Measurements from ENCODE around the gene RNPS1.
A peak's percentile ranks its signal among the peaks of the same experiment; 100 is the strongest.

RNPS1 gene, protein sequence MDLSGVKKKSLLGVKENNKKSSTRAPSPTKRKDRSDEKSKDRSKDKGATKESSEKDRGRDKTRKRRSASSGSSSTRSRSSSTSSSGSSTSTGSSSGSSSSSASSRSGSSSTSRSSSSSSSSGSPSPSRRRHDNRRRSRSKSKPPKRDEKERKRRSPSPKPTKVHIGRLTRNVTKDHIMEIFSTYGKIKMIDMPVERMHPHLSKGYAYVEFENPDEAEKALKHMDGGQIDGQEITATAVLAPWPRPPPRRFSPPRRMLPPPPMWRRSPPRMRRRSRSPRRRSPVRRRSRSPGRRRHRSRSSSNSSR

DNA sequence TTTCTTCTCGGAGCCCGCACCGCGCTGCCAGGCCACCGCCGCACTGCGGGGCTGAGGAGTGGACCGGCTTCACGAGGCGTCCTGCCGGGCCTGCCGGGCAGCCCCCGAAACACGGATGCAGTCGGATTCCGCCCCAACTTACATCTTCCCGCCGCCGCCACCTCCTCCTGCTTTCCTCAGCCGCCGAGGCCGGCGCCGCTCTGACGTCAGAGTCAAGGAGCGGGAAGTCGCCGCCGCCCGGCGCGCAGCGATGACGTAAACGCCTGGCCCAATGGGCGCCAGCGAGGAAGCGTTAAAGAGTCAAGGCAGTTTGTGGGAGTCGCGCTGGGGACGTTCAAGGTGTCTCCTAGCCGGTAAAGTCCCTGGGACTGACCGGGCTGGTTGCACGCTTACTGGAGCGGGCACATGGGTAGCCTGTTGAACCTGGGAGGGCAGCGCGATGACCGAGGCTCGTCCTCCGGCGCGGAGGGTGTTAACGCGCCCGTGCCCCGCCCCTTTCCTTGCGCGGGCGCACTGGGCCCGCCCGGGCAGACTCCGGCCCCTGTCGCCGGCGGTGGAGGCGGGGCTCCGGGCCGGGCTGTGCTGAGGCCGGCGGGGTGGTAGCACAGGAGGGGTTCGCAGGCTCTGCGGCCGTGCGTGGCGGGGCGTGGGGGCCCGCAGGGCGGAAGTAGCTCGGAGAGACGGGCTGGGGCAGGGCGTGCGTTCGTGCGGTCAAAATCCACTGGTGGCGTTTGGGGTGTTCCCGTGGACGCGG lies at the start of gene RNPS1:
Gene RNPS1 (minus strand): TSS at position 214 of the 754 bp plus-strand sequence. CDS start 3,483 bp downstream, outside the sequence.
- peak; percentile 100 for DNase-seq (ENCODE audit: low spot score)

DNA sequence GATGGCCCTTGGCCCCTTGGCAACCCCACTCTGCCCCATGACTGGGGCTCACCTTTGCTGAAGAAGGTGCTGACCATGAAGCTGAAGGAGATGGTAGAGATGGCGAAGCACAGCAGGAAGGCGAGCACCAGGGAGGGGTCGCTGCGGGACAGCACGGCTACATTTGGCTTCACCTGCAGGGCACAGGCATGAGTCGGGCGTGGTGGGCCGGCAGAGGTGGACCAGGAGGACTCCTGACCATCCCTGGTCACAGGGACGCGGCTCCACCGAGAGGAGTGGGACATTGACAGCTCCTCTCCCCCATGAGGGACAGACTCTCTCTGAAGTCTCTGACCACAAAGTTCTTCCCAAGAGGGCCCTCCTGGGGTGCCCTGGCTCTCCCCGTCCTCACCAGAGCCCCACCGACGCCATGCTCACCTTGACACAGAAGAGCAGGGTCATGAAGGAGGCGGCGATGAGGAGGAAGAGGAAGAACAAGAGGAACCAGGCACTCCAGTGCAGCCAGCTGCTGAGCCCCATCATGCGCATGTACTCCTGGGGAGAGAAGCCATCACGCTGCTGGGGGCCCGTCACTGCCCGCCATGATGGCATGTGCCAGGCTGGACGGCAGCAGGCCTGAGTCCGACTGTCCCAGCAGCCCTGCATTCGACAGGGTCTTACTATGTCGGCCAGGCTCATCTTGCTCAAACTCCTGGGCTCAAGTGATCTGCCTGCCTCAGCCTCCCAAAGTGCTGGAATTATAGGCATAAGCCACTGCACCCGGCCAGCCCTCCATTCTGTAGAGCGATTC lies 49.5 kb upstream of the RNPS1 start:
- no peak for DNase-seq (ENCODE audit: low spot score)

DNA sequence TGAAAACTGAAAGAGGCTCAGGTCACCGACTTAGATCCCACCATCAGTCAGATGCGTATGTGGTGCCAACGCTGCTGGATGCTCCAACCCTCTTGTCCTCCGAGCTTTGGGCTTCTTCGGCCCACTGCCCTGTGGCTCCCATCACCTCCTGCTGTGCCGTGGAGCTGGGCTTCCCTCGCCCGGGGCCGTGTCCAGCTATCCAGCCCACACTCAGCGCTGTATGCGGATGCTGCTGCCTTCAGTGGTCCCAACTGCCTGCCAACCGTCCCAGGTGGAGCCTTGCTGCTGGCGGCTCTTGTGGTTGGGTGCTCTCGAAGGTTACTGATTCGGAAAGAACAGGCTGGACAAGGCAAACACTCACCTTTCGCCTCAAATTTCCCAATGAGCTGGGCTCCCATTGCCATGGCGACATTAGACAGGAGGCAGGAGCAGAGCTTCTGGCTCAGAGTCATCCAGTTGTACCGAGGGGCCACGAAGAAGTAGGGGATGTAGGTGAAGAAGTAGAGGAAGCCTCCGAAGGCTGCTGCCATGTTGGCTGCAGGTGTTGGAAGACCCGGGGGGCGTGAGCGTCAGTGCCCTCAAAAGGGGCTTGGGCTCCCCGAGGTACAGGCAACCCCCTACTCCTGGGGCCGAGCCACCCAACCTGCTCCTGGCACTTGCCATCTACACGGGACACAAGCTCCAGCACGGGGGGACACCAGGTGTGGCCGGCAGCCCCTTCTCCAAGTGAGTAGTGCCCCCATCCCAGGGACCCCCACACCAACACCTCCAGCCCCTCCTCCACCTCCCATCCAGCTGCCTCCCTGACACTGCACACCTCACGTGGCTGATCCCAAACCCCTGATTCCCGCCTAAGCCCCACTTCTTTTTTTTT lies 40.4 kb upstream of the RNPS1 start:
- DNase-seq (ENCODE audit: low spot score) = no peak

DNA sequence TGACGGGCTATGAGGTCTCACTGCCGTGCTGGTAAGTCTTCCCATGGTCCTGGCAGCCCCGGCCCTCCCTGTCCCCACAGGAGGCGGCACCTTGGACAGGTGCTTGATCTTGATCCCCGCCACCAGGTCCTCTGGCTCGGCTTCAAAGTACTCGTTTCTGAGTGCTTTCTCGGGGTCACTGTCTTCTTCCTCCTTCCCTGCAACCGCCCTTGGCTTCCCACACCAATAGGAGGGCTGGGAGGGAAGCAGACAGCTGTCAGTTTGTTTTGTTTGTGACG lies 31.9 kb upstream of the RNPS1 start:
- DNase-seq (ENCODE audit: low spot score) = no peak

DNA sequence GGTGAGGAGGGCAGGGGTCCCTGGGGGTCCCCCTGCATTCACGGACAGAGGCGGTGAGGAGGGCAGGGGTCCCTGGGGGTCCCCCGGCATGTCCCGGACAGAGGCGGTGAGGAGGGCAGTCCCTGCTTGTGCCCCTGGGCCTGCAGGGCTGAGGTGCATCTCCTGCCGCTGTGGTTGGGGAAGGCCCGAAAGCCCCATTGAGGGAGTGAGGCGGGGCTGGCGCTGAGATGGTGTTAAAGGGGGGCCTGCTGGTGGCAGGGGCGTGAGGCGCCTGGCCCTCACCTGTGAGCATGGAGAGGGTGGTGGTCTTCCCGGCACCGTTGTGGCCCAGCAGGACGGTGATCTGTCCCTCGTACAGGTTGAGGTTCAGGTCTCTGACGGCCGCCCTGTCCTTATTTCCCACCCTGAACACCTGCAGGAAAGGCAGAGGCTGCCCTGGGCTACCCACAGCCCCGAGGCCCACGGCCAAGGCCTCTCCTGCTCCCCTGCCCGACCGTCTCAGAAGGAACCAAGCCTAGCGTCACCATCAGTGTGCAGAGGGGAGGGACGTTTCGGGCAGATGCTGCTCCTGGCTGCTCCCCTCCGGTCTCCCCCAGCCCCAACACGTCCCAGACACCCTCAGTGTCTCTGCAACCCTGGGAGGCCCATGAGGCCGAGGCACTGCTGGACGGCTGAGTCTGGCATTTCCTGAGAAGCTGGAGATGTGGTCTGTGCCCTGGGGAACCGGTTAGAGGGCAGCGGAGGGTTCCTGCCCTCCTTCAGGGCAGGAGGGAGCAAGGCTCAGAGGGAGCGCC lies 31.4 kb upstream of the RNPS1 start:
- DNase-seq (ENCODE audit: low spot score) = no peak

DNA sequence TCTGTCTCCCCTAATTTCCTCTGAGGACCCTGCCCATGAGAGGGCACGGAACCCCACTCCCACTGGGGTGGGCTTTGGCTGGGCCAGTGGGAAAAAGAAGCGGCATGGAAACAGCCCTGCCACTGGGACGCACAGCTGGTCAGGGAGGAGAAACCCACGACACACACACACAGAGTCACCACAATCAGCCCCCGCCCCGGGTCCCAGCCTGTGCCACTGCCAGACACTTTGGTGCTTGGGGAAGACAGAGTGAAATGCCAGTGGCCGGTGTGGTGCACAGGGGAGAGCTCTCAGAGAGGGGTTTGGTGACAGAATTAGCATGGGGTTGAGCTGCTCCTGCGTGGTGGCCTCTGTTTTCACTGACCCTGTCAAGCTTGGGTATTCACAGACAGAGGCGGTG lies 30.7 kb upstream of the RNPS1 start:
- DNase-seq (ENCODE audit: low spot score) = no peak

DNA sequence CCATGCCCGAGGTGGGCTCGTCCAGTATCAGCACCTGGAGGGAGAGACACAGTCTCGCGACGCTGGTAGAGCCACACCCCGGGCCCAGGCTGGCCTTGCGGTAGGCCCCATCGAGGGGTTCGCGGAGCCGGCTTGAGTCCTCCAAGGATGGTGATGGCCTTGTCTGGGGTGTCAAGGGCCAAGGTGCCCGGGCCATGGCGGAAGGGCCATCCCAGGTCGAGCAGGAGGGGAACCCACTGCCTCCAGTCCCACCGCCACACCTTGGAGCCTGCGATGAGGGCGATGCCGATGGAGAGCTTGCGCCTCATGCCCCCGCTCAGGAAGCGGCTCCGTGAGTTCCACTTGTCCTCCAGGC lies 29.6 kb upstream of the RNPS1 start:
- DNase-seq (ENCODE audit: low spot score) = no peak

DNA sequence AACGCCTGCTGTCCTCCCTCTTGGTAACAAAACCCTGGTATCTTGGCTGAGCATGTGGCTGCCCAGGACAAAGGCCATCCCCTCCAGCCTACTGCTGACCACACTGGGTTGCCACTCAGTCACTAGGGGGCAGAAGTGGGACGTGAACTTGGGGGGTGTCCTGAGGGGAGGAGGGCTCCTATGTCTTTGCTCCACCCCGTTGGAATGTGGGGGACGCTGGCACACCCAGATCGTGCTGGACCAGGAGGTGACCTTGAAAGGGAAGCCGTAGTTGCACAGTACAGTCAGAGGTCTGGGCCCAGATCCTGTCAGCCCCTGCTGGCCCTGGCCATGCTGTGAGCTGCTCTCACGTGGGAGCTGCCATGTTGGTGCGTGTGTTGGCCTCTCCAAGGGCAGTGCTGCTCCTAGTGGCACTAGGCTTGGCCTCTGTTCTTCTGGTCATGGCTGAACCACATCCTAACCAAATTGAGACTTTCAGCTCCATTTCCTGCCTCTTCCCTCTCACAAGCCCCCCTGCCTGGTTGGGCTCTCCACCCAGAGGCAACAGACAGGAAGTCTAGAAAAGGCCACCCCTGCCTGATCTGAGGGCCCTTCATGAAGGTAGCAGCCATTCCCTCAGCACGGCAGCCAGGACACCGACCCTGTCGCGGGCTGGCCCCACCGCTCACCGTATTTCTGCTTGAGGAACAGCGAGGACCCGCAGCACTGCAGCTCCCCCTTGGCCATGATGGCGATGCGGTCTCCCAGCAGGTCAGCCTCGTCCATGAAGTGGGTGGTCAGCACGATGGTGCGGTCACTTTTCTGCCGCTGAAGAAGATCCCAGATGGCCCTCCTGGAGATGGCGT lies 29.0 kb upstream of the RNPS1 start:
- peak; percentile 81 for DNase-seq (ENCODE audit: low spot score)

DNA sequence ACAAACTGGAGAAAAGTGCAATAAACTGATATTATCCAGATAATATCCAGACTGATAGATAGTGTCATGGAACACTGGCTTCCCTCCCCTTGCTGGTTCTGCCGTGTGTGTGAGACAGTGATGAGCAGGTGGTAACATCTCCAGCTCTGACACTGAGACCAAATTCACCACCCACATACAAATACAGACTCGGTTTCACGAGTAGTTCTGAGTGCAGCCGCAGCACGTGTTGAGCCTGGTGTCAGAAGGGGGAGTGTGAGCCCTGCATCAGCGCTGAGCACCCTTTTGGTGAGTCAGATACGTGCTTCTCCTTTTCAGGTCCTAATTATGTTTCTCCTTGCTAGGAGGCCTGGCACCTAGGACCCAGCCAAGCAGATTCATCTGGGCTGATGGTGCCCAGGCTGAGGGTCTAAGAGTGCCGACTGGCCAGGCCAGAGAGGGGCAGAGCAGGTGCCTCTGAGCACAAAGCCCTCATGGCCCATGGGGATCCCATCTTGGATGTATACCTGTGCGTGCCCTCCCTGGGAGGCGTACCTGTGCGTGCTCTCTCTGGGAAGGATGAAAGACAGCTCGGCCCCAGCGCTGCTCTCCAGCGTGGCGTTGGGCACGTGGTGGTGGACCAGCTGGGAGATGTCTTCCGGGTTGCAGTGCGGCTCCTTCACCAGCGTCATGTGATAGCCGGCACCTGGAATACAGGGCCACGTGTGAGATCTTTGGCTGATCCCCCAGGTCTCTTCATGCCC lies 27.3 kb upstream of the RNPS1 start:
- DNase-seq (ENCODE audit: low spot score) = no peak

DNA sequence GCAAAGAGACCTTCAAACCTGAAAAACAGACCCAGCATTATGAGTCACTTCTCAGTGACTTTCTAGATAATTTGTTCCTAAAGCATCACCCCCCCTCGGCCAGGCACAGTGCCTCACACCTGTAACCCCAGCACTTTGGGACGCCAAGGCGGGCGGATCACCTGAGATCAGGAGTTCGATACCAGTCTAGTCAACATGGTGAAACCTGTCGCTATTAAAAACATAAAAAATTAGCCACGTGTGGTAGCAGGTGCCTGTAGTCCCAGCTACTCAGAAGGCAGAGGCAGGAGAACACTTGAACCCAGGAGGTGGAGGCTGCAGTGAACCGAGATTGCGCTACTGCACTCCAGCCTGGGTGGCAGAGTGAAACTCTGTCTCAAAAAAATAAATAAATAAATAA lies 24.3 kb upstream of the RNPS1 start:
- no peak for DNase-seq (ENCODE audit: low spot score)

DNA sequence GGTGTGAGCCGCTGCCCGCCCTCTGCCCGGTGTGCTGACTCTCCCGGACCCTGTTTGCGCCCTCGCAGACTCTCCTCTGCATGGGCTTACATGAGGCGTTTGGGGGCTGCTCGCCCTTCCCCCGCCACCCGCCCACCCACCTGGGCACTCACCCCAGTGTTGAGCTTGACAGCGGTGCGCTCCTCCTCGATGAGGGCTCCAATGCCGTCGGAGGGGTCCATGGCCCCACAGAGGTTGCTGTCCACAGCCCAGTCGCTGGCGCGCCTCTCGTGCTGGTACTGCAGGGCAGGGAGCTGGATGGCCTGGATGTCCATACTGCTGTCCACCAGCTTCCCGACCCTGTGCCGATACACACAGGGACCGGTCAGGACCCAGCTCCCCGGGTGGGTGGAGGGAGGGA lies 21.4 kb upstream of the RNPS1 start:
- DNase-seq (ENCODE audit: low spot score) = no peak

DNA sequence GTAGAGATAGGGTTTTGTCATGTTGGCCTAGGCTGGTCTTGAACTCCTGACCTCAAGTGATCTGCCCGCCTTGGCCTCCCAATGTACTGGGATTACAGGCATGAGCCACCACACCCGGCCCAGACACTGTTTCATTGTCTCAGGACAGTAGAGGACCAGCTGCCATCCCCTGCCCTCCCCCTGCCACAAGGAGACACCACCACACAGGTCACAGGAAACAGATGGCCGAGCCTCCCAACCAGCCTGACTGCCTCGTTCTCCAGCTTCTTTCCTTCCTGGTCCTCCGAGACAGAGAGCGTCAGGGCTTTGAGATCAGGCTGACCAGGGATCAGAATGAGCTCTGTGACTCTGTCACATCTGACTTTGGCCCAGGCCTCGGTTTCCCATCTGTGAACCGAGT lies 20.8 kb upstream of the RNPS1 start:
- no peak for DNase-seq (ENCODE audit: low spot score)

DNA sequence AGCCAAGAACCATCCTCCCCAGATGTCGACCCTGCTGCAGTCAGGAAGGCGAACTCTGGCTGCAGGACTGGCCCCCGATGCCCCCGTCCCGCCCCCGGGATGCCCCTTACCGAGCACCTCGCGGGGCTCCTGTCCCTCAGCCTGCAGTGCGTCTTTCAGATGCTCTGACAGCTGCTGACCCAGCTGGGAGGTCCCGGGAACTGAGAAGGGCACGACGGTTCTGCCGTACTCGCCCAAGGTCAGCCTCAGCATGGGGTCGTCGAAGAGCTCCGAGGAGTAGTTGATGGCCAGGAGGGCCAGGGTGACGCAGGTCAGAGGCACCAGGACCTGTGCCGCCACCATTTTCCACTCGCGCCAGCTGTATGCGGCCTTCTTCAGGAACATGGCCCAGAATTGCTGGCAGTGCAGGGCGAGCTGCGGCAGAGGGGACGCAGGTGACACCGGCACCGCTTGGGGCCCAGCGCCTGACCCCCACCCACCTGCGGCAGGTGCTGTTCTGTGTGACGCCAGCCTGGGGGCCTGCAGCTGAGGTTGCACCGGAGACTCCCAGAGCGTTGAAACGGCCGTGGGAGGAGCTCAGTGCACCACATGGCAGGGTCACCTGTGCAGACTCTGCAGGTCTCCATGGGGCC lies 20.1 kb upstream of the RNPS1 start:
- DNase-seq (ENCODE audit: low spot score) = no peak

DNA sequence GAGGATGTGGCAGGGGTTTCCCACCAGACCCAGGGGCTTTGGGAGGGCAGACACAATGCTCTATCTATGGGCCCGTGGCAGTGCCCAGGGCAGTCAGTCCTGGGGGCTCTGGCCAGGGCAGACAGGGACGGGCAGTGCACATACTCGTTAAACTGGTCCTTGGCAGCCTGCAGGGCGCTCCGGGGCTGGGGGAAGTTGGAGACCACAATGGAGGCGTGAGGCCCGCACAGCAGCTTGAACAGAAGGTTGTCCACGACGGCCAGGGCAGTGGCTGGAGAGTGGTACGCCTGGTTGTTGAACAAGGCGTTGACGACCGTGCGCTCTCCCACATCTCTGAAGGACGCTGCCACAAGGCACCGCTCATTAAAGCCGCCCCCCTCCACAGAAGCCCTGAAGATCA lies 18.6 kb upstream of the RNPS1 start:
- no peak for DNase-seq (ENCODE audit: low spot score)

DNA sequence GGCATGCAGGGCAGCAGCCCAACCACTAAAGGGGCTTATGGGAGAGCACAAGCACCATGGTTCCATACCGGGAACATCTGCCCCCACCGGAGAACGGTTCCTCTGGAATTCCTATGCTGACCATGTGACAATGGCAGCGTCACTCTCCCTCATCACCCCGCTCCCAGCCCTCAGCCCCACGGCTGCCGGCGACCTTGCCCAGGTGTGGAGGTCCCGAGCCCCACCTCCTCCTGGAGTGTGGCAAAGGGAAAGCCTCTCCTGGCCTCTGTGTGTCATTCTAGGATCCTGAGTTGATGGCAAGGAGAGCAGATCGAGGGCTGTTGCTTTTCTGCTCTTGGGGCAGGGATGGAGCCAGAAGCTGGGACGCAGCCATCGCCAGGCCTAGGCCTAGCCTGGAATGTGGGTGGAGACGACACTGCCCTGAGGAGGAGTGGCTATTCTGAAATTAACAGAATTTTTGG lies 17.8 kb upstream of the RNPS1 start:
- peak; percentile 45 for DNase-seq (ENCODE audit: low spot score)

DNA sequence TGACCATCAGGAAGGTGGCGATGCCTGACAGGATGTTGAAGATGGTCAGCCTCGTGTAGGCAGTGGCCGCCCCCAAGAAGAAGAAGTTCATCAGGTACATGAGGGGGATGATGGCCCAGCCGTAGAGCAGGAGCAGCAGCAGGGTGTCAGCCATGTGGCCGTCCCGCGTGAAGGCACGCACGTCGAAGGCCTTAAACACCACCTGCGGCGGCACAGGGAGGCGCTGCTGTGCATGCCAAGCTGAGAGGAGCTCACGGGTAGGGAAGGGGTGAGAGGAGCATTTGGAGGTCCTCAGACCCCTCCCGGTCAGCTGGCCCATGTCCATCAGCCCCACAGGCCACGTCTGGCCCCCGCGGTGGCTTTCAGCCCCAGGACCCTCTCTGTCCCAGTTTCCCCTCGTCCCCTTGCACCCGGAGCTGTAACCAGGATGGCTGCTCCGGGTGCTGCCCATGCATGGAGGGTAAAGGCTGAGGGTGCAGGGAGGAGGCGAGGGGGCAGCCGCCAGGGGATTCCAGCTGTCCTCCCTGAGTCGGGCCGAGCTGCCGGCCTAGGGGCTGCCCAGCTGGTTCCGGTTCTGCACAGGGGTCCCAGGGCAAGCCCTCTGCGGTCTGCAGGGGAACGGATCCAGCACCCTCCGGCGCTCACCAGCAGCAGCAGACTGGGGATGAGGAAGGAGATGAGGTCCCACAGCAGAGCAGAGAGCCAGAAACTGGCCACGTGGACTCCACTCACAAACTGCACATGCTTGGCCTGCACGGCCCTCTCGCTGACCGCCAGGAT lies 17.1 kb upstream of the RNPS1 start:
- DNase-seq (ENCODE audit: low spot score) = no peak

DNA sequence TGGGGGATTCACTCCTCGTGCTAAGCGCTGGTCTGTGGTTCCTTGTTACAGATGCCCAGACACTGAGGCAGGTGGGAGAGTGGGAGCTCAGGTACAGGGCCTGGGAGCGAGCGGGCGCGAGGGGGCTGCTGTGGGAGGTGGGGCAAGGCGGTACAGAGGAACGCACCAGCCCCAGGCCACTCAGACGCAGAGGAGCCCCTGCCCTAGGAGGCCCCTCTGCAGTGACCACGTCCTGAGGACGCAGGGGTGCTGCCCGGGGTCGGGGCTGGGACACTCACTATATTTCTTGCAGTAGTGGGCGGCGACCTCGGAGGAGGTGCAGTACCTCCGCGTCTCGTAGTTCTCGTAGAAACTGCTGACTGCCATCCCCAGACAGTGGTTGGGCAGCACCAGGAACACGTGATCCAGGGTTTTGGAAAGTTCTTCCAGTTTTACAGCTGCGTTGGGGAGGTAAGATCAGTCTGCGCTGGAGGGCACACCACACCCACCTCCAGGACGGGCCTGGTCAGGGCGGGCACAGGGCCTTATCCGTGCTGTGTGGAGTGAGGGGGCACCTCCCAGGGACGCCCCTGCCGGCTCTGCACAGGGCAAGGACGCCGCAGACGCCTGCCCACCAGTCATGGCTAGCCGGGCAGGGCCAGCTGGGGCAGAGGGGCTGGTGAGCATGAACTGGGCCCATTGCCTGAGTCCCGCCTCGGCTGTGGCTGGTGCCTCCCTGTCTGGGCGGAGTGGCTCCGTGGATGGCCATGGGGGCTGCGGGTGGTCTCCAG lies 16.3 kb upstream of the RNPS1 start:
- DNase-seq (ENCODE audit: low spot score) = no peak
